Gastrocnemius medialis (tissue), 4 donors: ENCODE measurements around the gene A2ML1.

Source experiments
- POLR2A ChIP-seq, 2 donors: fragments of 450-650 bp; IDR thresholded peaks; one replicate each; pipeline ENCODE4 v1.6.1; 2017; ENCODE audit warnings: antibody characterized with exemption in 2 of 2, mild to moderate bottlenecking in 2 of 2, moderate library complexity in 2 of 2
- TF ChIP-seq, protein P1 (sequence below), 5 experiments: fragments of 450-650 bp in 3 of 5; fragments of 200-600 bp in 2 of 5; sonication (generic) in 2 of 5; IDR thresholded peaks in 4 of 5; conservative IDR thresholded peaks in 1 of 5; 1 replicate in 4 of 5; 2 replicates in 1 of 5; pipeline ENCODE4 v1.5.1; 2016 to 2019; ENCODE audit warnings: antibody characterized with exemption in 5 of 5, mild to moderate bottlenecking in 3 of 5, moderate library complexity in 3 of 5

DNA sequence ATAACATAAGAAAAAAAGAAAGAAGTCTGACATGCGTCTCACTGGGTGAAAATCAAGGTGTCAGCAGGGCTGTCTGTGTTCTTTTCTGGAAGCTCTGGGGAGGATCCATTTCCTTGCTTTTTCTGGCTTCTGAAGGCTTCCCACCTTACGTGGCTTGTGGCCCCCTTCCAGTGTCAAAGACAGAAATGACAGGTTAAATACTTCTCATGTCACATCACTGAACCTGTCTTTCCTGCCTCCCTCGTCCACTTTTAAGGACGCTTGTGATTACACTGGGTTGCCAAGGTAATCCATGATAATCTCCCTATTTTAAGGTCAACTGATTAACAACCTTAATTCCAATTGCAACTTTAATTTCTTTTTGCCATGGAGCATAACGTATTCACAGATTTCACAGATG, 87.3 kb downstream of the A2ML1 start:
- TF ChIP-seq, protein P1, sequence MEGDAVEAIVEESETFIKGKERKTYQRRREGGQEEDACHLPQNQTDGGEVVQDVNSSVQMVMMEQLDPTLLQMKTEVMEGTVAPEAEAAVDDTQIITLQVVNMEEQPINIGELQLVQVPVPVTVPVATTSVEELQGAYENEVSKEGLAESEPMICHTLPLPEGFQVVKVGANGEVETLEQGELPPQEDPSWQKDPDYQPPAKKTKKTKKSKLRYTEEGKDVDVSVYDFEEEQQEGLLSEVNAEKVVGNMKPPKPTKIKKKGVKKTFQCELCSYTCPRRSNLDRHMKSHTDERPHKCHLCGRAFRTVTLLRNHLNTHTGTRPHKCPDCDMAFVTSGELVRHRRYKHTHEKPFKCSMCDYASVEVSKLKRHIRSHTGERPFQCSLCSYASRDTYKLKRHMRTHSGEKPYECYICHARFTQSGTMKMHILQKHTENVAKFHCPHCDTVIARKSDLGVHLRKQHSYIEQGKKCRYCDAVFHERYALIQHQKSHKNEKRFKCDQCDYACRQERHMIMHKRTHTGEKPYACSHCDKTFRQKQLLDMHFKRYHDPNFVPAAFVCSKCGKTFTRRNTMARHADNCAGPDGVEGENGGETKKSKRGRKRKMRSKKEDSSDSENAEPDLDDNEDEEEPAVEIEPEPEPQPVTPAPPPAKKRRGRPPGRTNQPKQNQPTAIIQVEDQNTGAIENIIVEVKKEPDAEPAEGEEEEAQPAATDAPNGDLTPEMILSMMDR (IDR thresholded peaks at IDR 0.05 in 4 of 5, conservative IDR thresholded peaks at IDR 0.05 in 1 of 5), result no peak
- no peak for TF ChIP-seq POLR2A (IDR thresholded peaks at IDR 0.05)
